HepG2 (cell line): ENCODE data around the gene LAMP1. TPM values are rescaled to one million over a fixed set of nuclear protein-coding genes. Genes with fewer than 3 reads are reported as not detected.

ENCODE experiments used
- ATAC-seq: fragments of 200-7000 bp; cut with Tn5 transposase; 3 replicates; pipeline ENCODE4 v1.9.1; 2020; ENCODE audit warnings: mild to moderate bottlenecking, moderate library complexity
- BruUV-seq: library from RNA; stranded (reverse); fragments of 400-500 nt; replicated peaks from 2 replicates; lab custom pipeline; 2021; lab: Mats Ljungman, UMichigan
- CTCF ChIA-PET: fragments of 300-600 bp; formaldehyde crosslinking; extraction: SDS; loops from one replicate; lab custom pipeline; 2021; ENCODE audit warnings: low total read pairs, inconsistent platforms, low intra/inter-chr PET ratio; lab: Yijun Ruan, JAX
- POLR2A ChIA-PET: fragments of 350-600 bp; sonication (Branson Sonifier 250); formaldehyde crosslinking; loops from one replicate; lab custom pipeline; 2020; ENCODE audit warnings: antibody characterized with exemption, inconsistent platforms; lab: Yijun Ruan, JAX
- DNase-seq: peaks from one replicate; pipeline ENCODE4 v3.0.0-alpha.2; 2015; ENCODE audit warnings: low spot score
- FAIRE-seq: peaks from 3 replicates; lab custom pipeline; 2011; peaks lifted over from hg19 to GRCh38; lab: Jason Lieb, UNC
- H2AFZ ChIP-seq: one replicate; pipeline ENCODE4 v1.6.1; 2011; ENCODE audit warnings: low read length, inconsistent platforms
- H3K27ac ChIP-seq: fragments of 300-600 bp; 3 replicates; pipeline ENCODE4 v1.8.0; 2011; ENCODE audit warnings: mixed run types, mild to moderate bottlenecking, mixed read lengths, low read length, inconsistent platforms; ENCODE audit not compliant: insufficient read depth; ENCODE audit errors: extremely low read length
- H3K27me3 ChIP-seq, 2 experiments: fragments of 200-600 bp in 1 of 2; 2 replicates in 1 of 2; 3 replicates in 1 of 2; pipeline versions ENCODE4 v1.6.0 to v1.8.0; 2011; ENCODE audit warnings: low read length in 2 of 2, mild to moderate bottlenecking in 2 of 2, moderate library complexity in 2 of 2, inconsistent platforms in 1 of 2; ENCODE audit not compliant: insufficient read depth in 2 of 2, control insufficient read depth in 1 of 2
- H3K36me3 ChIP-seq, 2 experiments: fragments of 200-600 bp in 1 of 2; replicated peaks in 1 of 2; 2 replicates in 1 of 2; 3 replicates in 1 of 2; pipeline versions ENCODE4 v1.5.1 to v1.8.0; 2011; ENCODE audit warnings: low read length in 2 of 2, inconsistent platforms in 1 of 2; ENCODE audit not compliant: insufficient read depth in 2 of 2, control insufficient read depth in 1 of 2
- H3K4me1 ChIP-seq: 2 replicates; pipeline ENCODE4 v1.5.1; 2012; ENCODE audit warnings: low read length, inconsistent platforms; ENCODE audit not compliant: insufficient read depth
- H3K4me2 ChIP-seq: 2 replicates; pipeline ENCODE4 v1.6.0; 2011; ENCODE audit warnings: low read depth, low read length, inconsistent platforms
- H3K4me3 ChIP-seq, 3 experiments: fragments of 200-600 bp in 1 of 3; sonication (generic), shearing (Covaris generic) in 1 of 3; replicated peaks in 1 of 3; 2 replicates each; pipeline ENCODE4 v1.5.1; 2011 to 2016; ENCODE audit warnings: low read length in 3 of 3, inconsistent platforms in 2 of 3, low read depth in 2 of 3, mild to moderate bottlenecking in 2 of 3, control low read depth in 1 of 3, mixed read lengths in 1 of 3; ENCODE audit not compliant: insufficient read depth in 1 of 3
- H3K79me2 ChIP-seq: one replicate; pipeline ENCODE4 v1.6.1; 2011; ENCODE audit warnings: low read length, inconsistent platforms; ENCODE audit not compliant: insufficient read depth
- H3K9ac ChIP-seq: 2 replicates; pipeline ENCODE4 v1.6.0; 2011; ENCODE audit warnings: mild to moderate bottlenecking, low read depth, low read length, inconsistent platforms; ENCODE audit not compliant: insufficient read depth
- H3K9me3 ChIP-seq: 2 replicates; pipeline ENCODE4 v1.5.1; 2012; ENCODE audit warnings: mild to moderate bottlenecking, low read length
- H4K20me1 ChIP-seq: 2 replicates; pipeline ENCODE4 v1.6.0; 2011; ENCODE audit warnings: inconsistent platforms, mild to moderate bottlenecking, low read length, moderate library complexity; ENCODE audit not compliant: insufficient read depth
- AHR ChIP-seq: IDR thresholded peaks from 2 replicates; pipeline ENCODE4 v1.6.1; 2018; ENCODE audit warnings: missing genetic modification reagents, missing compliant biosample characterization
- KAT7 ChIP-seq: IDR thresholded peaks from 2 replicates; pipeline ENCODE4 v1.6.1; 2018; ENCODE audit warnings: borderline replicate concordance, missing compliant biosample characterization
- MEIS1 ChIP-seq: sonication (generic); formaldehyde crosslinking; IDR thresholded peaks from 2 replicates; pipeline ENCODE4 v1.9.0; 2021; ENCODE audit warnings: mild to moderate bottlenecking, missing genetic modification reagents, moderate library complexity, borderline replicate concordance
- ZNF460 ChIP-seq: sonication (generic); formaldehyde crosslinking; IDR thresholded peaks from 2 replicates; pipeline ENCODE4 v1.5.1; 2020; ENCODE audit warnings: missing genetic modification reagents, mild to moderate bottlenecking, borderline replicate concordance
- WGBS: methylation state at CpG from one replicate; pipeline ENCODE4 v1.1.6; 2017; ENCODE audit warnings: low lambda C conversion rate; 5-methylcytosine and 5-hydroxymethylcytosine counted together
- in situ Hi-C: cut with HindIII; loops from 2 replicates; pipeline ENCODE4 v1.10.0; 2017; ENCODE audit warnings: low pct_unique_long_range_greater_than_20kb; ENCODE audit not compliant: extremely low pct_ligation_motif_present
- intact Hi-C: fragments of 100-400 bp; cut with micrococcal nuclease; formaldehyde crosslinking; loops from one replicate; pipeline ENCODE4 v1.10.0; 2022; ENCODE audit not compliant: unreplicated experiment
- polyA plus RNA-seq, 8 experiments: library from polyadenylated mRNA; depleted of rRNA in 3 of 8; stranded (reverse) in 7 of 8; unstranded in 1 of 8; fragments of >200 nt; fragmentation: Illumina TruSeq in 4 of 8; extraction: Trizol in 4 of 8; gene quantifications; 2 replicates each; pipeline versions ENCODE4 v1.2.1 to v1.2.3, GENCODE V29; 2011 to 2016; ENCODE audit warnings: low read depth in 4 of 8, missing spikeins in 1 of 8, mixed read lengths in 1 of 8; ENCODE audit not compliant: insufficient read depth in 1 of 8
- total RNA-seq, 5 experiments: library from RNA; depleted of rRNA; stranded (reverse); fragments of >200 nt; fragmentation: Illumina TruSeq; extraction: Trizol; gene quantifications; 2 replicates each; pipeline ENCODE4 v1.2.3, GENCODE V29; 2016; ENCODE audit warnings: low read depth in 1 of 5
- TF ChIP-seq, protein P1 (sequence below): sonication (generic); formaldehyde crosslinking; IDR thresholded peaks from 2 replicates; pipeline ENCODE4 v1.5.0; 2020; ENCODE audit warnings: mild to moderate bottlenecking, missing genetic modification reagents, borderline replicate concordance
- TF ChIP-seq, protein P2 (sequence below): IDR thresholded peaks from 2 replicates; pipeline ENCODE4 v1.6.1; 2016
- TF ChIP-seq, protein P3 (sequence below): sonication (generic); formaldehyde crosslinking; IDR thresholded peaks from 2 replicates; pipeline ENCODE4 v1.4.0; 2020; ENCODE audit warnings: missing genetic modification reagents
- TF ChIP-seq, protein P4 (sequence below): sonication (generic); formaldehyde crosslinking; IDR thresholded peaks from 2 replicates; pipeline ENCODE4 v1.5.0; 2020; ENCODE audit warnings: missing genetic modification reagents
- TF ChIP-seq, protein P5 (sequence below): sonication (generic); formaldehyde crosslinking; IDR thresholded peaks from 2 replicates; pipeline ENCODE4 v1.5.0; 2020; ENCODE audit warnings: mild to moderate bottlenecking, missing genetic modification reagents, borderline replicate concordance

LAMP1 gene
- total and polyA plus RNA-seq, 2 of the 13 experiments (the other 11 are each of a cell fraction or from before 2014, with no cell fraction given), result 103 to 112 TPM

DNA sequence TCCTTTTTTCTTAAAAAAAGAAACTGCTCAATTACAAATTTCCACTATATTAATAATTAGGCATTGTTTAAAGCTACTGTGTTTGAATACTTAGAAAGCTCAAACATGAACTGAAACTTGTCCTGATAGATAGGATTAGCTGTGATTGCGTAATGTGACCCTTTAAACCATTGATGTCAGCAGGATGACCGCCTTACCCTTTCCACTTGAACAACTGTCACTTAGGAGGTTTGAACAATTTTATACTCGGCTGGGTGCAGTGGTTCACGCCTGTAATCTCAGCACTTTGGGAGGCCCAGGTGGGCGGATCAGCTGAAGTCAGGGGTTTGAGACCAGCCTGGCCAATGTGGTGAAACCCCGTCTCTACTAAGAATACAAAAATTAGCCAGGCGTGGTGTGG is 2.9 kb downstream of the LAMP1 start:
- Histone ChIP-seq H3K4me1 (peaks cover 39% of the 10 kb centered on the region), H3K79me2 (peaks cover 67% of the 10 kb centered on the region), H3K27me3 (no peaks in the 10 kb centered on the region), H2AFZ (no peak overlapping the region), H3K9me3 (no peaks in the 10 kb centered on the region), H3K4me3 (peak overlapping the region in 1 of 3 experiments; percentile 16; a peak in 1 of 6 replicates), H3K36me3 (peaks cover 5 to 10% of the 10 kb centered on the region in 2 experiments; a peak in 3 of 5 replicates), H3K27ac (peak overlapping the region; percentile 57), H3K9ac (0 out of 2 replicates have a peak overlapping the region, but pooled peaks have one; percentile 22), H4K20me1 (peaks cover 3% of the 10 kb centered on the region; the same call in 1 of the 2 replicates), H3K4me2 (peak overlapping the region; percentile 62)
- POLR2A ChIA-PET, result interaction anchor here (1.1 kb wide), 1 partner anchor 96 kb away, joined by 7 read pairs; no protein-coding TSS in a partner anchor
- peak; percentile 76 for FAIRE-seq
- ATAC-seq, result peak; percentile 72
- in situ Hi-C loops, result no loop called here
- intact Hi-C loops, result loop anchor here (2.0 to 5.0 kb wide), 2 partner anchors 25 to 62 kb away; partner anchors contain the start of gene GRTP1
- CTCF ChIA-PET, result no interaction called here
- 15% methylated on average over 7 of the region's 7 CpGs for WGBS
- BruUV-seq, result no TSS peak
- peak; percentile 91 for DNase-seq
- TF ChIP-seq, protein P1, sequence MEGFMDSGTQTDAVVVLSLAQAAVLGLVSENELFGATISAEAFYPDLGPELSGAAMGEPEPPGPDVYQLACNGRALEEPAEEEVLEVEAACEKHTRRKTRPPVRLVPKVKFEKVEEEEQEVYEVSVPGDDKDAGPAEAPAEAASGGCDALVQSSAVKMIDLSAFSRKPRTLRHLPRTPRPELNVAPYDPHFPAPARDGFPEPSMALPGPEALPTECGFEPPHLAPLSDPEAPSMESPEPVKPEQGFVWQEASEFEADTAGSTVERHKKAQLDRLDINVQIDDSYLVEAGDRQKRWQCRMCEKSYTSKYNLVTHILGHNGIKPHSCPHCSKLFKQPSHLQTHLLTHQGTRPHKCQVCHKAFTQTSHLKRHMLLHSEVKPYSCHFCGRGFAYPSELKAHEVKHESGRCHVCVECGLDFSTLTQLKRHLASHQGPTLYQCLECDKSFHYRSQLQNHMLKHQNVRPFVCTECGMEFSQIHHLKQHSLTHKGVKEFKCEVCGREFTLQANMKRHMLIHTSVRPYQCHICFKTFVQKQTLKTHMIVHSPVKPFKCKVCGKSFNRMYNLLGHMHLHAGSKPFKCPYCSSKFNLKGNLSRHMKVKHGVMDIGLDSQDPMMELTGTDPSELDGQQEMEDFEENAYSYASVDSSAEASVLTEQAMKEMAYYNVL (CRISPR knock-in tag), result 0 out of 2 replicates have a peak, but pooled peaks have one; percentile 40
- TF ChIP-seq AHR (CRISPR knock-in tag) (no peak), ZNF460 (CRISPR knock-in tag) (peak; percentile 11; the same call in 1 of the 2 replicates), MEIS1 (CRISPR knock-in tag) (peak; percentile 29; the same call in 1 of the 2 replicates), KAT7 (0 out of 2 replicates have a peak, but pooled peaks have one; percentile 37)
- TF ChIP-seq, protein P2, sequence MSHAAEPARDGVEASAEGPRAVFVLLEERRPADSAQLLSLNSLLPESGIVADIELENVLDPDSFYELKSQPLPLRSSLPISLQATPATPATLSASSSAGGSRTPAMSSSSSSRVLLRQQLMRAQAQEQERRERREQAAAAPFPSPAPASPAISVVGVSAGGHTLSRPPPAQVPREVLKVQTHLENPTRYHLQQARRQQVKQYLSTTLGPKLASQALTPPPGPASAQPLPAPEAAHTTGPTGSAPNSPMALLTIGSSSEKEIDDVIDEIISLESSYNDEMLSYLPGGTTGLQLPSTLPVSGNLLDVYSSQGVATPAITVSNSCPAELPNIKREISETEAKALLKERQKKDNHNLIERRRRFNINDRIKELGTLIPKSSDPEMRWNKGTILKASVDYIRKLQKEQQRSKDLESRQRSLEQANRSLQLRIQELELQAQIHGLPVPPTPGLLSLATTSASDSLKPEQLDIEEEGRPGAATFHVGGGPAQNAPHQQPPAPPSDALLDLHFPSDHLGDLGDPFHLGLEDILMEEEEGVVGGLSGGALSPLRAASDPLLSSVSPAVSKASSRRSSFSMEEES (CRISPR knock-in tag), result peak; percentile 38; the same call in 1 of the 2 replicates
- TF ChIP-seq, protein P3, sequence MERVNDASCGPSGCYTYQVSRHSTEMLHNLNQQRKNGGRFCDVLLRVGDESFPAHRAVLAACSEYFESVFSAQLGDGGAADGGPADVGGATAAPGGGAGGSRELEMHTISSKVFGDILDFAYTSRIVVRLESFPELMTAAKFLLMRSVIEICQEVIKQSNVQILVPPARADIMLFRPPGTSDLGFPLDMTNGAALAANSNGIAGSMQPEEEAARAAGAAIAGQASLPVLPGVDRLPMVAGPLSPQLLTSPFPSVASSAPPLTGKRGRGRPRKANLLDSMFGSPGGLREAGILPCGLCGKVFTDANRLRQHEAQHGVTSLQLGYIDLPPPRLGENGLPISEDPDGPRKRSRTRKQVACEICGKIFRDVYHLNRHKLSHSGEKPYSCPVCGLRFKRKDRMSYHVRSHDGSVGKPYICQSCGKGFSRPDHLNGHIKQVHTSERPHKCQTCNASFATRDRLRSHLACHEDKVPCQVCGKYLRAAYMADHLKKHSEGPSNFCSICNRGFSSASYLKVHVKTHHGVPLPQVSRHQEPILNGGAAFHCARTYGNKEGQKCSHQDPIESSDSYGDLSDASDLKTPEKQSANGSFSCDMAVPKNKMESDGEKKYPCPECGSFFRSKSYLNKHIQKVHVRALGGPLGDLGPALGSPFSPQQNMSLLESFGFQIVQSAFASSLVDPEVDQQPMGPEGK (CRISPR knock-in tag), result 0 out of 2 replicates have a peak, but pooled peaks have one; percentile 37
- TF ChIP-seq, protein P4, sequence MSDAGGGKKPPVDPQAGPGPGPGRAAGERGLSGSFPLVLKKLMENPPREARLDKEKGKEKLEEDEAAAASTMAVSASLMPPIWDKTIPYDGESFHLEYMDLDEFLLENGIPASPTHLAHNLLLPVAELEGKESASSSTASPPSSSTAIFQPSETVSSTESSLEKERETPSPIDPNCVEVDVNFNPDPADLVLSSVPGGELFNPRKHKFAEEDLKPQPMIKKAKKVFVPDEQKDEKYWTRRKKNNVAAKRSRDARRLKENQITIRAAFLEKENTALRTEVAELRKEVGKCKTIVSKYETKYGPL (CRISPR knock-in tag), result peak; percentile 50; the same call in 1 of the 2 replicates
- TF ChIP-seq, protein P5, sequence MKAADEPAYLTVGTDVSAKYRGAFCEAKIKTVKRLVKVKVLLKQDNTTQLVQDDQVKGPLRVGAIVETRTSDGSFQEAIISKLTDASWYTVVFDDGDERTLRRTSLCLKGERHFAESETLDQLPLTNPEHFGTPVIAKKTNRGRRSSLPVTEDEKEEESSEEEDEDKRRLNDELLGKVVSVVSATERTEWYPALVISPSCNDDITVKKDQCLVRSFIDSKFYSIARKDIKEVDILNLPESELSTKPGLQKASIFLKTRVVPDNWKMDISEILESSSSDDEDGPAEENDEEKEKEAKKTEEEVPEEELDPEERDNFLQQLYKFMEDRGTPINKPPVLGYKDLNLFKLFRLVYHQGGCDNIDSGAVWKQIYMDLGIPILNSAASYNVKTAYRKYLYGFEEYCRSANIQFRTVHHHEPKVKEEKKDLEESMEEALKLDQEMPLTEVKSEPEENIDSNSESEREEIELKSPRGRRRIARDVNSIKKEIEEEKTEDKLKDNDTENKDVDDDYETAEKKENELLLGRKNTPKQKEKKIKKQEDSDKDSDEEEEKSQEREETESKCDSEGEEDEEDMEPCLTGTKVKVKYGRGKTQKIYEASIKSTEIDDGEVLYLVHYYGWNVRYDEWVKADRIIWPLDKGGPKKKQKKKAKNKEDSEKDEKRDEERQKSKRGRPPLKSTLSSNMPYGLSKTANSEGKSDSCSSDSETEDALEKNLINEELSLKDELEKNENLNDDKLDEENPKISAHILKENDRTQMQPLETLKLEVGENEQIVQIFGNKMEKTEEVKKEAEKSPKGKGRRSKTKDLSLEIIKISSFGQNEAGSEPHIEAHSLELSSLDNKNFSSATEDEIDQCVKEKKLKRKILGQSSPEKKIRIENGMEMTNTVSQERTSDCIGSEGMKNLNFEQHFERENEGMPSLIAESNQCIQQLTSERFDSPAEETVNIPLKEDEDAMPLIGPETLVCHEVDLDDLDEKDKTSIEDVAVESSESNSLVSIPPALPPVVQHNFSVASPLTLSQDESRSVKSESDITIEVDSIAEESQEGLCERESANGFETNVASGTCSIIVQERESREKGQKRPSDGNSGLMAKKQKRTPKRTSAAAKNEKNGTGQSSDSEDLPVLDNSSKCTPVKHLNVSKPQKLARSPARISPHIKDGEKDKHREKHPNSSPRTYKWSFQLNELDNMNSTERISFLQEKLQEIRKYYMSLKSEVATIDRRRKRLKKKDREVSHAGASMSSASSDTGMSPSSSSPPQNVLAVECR (CRISPR knock-in tag), result peak; percentile 72; the same call in 1 of the 2 replicates
